HG03108 (cell line): ENCODE data around the gene CYP1B1.
"Not testable (repeated sequence)": the region's sequence is repeated elsewhere in the genome, so short reads cannot be mapped to it uniquely, and the experiment has no call there.

Experiments used
- ATAC-seq: cut with Tn5 transposase; IDR thresholded peaks from one replicate; pipeline ENCODE4 v1.9.1; 2021; ENCODE audit warnings: moderate library complexity; ENCODE audit not compliant: unreplicated experiment

Gene CYP1B1

DNA sequence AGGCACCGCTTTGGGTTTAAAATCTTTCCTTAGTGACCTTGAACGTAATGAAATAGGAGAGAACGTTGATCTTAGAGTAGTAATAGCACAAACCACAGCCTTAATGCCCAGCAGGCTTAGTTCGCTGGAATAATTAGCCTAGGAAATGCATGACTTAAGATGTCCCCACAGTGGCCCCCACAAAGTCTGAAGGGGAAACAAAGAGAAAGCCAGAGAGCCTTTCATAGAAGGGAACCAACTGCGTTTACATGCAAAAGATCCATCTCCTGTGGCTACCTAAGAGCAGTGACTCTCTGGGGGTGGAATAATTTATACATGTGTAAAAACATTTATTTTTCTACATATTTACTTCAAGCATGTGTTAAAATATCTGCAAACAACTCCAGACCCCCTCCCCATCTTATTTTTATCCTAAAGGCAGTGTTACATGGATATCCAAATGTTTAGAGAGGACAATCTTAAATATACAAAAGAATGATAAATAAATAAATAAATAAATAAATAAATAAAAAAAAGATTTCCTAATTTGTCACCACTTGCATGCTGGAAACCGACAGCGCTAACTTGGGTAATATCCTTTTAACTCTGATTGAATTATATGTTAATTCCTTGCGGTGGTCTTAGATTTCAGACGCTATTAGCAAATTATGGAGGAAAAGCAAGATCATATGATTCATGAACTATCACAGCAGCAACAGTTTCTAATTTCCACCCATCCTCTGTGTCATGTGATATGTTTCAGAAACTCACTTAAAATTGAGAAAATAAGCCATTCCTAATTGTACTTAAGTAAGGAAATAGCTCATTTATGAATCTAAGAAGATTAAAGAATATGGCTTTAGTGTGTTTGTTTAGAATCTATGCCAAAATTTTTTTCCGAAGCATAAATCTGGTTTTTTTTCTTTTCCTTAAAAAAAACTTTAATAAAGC lies 23.4 kb upstream of the CYP1B1 start:
- no peak for ATAC-seq

DNA sequence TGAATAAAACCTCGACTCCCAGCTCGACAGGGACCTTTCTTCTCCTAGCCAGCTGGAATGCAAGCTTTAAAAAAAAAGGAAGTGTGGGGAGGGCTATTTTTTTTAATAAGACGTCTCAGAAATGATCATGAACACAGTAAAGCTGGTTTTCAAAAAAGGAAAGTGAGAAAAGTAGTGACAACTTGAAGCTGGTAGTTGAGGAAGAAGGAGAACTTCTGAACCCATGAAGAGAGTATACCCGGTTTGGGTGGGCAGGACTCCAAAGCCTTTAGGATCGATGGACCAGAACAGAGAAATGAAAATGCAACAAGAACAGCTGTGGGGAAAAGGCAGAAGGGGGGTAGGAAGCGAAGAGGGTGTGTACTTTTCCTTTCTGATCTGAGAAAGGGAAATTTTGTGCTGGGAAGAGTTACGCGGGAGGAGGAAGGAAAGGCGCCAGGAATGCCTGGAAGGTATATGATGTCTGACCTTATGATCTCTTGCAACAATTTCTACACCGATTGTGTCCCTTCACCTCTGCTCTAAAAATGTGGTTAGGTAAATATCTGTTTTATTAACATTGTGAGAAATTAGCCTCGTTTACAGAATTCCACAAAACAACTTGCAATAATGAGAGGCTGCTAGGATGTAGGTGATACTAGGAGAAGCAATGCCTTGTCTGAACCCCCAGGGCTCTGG lies 22.6 kb upstream of the CYP1B1 start:
- no peak for ATAC-seq

DNA sequence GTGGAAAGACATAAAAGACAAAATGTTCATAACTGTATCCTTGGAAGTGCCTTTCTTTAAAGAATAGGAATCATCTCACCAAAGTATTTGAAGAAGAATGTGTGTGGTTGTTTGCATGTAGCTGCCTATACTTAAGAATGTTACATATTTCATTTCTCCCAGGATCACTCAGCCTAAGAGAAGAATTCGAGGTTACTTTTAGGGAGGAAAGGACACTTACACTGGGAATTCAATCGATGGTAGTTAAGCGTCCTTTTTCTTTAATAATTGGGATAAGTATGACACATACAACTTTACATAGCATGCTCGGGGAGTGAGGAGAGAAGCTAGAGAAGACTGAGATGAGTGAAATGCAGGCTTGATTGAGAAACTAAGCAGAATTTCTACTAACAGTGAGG lies 22.0 kb upstream of the CYP1B1 start:
- ATAC-seq, result no peak

DNA sequence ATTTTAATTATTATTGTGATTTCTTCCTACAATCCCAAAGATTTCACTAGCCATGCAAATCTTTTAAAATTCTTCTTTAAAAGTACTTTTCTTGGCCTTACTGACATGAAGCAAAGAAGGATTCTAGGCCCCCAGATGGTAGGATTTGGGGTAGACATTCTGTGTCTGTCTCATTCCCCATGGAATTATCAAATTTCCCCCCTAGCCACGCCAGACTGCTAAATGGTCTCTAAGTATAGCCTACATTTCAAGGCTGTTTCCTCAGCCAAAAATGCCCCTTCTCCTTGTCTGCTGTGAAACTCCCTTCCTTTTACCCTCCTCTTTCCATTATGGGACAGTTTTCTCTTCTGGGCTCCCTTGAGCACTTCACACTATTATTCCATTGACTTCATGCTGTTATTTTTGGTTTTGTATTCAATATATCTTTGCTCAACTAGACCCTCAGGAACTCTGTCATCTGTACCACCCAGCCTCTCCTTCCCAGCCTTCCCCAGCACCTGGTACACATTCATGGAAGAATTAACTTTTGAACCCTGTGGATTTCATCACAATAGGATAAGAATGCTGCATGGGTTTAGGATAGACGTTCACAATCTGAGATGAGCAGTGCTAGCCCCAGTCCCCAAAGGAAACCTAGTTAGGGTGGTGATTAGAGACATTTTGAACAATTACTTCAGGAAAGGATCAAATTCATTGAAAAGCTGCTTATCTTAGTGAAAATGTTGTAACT lies 21.5 kb upstream of the CYP1B1 start:
- no peak for ATAC-seq

DNA sequence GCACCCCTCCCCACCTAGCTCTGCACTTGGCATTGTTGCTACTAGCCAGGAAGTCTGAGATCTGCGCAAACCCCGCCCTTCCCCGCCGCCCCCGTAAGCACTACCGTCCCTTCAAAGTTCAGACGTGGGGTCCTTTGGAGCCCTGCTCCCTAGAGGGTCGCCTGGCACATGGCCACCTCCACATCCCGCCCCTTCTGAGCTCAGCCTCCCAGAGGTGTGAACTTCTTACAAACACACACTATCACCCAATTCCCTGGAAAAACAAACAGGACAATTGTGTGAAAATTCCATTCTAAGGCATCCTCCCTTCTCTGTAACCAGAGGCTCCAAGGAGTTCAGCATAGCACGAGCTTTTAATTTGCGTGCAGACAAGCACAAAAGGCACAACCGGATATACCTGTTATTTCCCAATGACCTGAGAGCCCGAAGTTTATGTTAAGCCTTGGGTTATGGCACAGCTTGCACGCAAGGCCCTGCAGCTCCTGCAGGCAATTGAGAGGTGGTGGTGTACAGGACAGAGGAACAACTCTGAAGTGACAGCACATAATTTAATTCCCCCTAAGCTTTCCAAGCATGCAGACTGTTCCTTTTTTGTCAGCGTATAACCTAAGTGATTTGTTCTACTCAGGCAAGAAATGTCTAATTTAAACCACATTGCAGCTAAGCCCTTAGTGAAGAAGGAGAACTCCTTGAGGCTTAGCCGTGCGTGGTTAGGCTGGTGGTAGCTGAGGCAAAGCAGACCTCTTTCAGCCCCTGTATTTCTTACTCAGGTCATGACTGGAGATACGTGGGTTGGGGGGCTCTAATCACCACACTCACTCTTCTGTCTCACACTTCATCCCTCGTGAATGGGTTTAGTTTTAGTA lies 20.3 kb upstream of the CYP1B1 start:
- ATAC-seq, result no peak

DNA sequence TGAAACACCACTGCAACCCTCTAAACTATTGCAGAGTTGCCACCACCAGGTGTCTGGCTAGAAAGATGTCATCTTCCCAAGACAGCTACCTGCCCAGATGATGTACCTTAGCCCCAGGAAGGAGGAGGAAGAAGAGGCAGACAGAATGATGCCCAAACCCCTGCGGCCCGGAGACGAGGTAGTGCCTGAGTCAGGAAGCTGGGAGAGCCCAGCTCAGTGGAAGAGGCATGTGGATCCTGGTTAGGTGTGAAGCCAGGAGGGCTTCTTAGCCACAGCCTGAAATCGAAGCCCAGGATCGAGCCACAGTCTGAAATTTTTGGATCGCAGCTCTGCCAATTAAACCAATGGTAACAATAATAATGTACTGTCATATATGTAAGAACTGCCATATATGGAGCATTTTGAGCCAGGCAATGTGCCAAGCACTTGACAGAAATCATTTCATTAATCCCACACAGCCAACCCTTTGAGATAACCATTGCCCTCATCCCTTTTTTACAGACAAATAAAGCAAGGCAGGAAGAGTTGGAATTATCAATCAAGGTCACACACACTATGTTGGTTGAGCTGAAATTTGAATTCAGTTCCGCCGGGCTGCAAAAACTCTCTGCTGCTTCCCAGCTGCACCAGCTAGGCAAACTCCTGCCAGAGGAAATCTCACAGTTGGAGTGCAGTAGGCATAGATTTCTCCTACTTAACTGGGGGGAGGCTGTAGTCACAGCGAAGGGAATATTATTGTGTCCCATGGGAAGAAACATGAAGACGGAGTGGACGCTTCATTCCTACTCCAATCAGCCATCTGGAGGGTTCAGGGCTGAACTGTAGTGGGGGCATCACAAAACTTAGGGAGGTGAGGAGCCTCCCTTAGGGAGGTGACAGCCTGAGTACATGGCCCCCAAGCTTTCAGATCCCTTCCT lies 19.4 kb upstream of the CYP1B1 start:
- ATAC-seq, result no peak

DNA sequence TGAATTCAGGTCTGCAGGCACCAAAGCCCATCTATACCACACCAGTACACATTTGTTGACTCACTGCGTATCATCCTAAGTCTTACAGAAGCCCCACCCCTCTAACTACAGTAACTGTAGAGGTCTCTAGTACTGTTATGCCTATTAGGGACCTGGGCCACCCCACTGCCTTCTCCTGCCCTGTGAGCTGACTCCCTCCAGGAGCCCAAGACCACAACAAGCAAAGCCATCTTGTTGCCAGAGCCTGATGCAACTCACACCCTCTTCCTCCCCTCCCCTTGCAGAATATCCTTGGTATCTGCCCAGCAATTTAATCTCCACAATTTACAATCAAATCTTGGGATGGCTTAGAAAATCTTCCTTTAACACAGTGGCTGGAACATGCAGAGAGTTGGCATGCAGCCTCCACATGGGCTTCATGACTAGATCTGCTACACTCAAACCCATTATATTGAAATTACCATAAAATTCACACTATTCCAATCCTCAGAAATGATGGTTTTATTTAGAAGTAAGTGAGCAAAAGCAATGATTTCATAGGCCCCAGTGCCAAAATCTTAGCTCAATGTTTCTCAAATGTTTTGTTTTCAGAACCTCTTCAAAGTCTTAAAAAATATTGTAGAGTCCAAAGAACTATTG lies 17.7 kb upstream of the CYP1B1 start:
- no peak for ATAC-seq

DNA sequence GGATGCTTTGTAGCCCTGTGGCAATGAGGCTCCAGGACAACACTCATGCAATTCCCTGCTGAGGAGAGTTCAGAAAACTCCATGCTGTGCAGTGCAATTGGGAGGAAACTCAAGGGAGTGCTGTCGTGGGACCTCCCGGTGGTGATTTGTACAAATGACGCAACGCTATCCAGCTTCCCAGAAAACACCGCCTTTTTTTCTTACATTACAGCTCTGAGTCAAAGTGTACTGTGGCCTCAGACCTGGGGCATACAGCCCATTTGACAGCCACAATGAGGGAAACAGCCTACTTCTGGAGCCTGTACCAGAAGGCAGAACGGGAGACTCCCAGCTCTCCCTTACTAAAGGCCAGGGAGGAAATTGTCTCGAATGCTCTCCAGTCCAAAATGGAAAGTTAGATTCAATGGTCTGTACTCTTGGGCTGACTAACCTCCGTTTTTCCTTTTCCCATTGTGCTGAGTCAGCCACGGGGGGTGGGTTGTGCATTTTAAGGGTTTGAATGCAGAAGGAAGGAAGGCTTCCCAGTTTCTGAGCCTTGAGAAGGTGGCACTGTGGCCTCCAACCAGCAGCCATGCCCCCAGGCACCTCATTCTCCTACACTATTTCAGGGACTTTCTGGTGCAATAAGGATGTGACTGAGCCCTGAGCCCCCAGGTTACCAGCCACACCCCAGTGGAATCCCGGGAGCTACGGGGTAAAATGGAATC lies 16.4 kb upstream of the CYP1B1 start:
- ATAC-seq, result no peak

DNA sequence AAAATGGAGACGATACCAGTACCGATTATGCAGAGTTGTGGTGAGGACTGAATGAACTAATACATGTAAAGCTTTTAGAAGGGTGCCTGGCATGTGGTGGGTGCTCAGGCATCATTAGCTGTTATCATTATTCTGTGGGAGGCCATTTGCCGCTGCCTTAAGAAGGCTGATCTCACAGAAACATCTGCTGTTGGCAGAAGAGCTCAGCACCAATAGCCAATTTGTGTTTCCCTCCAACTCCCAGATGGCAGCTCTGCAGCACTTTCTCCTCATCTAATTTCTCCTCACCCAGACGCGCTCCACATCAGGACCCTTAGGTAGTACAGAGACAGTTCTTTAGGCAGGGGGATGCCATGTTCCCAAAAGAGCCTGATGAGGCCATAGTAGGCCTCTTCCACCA lies 15.8 kb upstream of the CYP1B1 start:
- ATAC-seq, result no peak

DNA sequence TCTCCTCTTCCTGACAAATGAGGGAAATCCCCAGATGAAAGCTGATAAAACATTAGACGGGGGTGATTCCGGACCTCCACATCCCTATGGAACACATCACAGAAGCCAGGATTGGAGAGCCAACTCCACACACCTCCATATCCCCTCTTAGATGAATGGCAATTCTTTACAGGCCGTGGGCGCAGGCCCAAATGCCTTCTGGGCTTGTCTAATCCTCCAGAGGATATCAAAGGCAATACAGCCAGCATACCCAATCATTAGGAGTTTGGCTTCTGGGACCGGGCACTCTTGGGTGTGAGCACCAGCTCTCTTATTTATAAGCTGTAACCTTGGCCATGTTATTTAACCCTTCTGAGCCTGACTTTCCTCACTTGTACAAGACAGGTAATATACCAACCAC lies 15.0 kb upstream of the CYP1B1 start:
- ATAC-seq, result no peak

DNA sequence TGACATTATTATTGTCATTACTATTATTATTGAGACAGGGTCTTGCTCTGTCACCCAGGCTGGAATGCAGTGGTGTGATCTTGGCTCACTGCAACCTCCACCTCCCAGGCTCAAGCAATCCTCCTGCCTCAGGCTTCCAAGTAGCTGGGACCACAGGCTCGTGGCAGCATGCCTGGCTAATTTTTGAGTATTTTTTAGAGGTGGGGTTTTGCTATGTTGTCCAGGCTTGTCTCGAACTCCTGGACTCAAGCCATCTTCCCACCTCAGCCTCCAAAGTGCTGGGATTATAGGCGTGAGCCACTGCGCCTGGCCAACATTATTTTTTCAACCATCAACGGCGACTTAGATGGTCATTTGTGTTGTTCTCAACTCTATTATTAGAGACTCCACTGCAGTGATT lies 14.3 kb upstream of the CYP1B1 start:
- ATAC-seq, result not testable (repeated sequence)

DNA sequence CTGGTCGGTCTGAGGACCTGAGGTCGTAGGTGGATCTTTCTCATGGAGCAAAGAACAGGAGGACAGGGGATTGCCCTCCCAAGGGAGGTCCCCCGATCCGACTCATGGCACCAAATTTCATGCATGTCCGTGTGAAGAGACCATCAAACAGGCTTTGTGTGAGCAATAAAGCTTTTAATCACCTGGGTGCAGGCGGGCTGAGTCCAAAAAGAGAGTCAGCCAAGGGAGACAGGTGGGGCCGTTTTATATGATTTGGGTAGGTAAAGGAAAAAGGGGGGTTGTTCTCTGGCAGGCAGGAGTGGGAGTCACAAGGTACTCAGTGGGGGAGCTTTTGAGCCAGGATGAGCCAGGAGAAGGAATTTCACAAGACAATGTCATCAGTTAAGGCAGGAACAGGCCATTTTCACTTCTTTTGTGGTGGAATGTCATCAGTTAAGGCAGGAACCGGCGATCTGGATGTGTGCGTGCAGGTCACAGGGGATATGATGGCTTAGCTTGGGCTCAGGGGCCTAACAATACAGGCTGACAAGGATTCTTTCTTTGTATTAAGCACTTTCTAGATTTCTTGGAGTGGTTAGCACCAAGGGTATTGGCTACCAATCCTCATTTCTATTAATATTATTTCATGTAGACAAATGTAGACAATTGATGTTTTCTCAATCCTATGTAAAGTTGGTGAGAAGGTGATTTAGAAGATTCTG lies 10.2 kb upstream of the CYP1B1 start:
- ATAC-seq, result not testable (repeated sequence)

DNA sequence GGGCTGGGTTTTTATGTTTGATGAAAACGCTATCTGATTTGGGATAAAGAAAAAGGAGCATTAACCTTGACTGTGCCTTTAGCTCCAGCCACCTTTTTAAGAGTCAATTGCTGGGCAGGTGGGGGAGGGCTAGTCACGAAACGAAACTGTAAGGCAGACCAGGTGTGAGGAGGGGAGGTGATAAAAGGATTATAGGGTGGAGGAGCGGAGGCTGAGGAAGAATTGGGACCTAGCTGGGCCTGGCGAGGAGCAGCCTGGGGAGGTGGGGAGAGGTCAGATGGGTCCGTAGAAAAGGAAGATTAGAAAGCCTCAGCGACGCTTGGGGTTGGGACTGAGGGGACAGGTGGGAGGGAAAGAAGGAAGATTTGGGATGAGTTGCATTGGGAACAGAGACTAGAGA lies 8.6 kb upstream of the CYP1B1 start:
- not testable (repeated sequence) for ATAC-seq

DNA sequence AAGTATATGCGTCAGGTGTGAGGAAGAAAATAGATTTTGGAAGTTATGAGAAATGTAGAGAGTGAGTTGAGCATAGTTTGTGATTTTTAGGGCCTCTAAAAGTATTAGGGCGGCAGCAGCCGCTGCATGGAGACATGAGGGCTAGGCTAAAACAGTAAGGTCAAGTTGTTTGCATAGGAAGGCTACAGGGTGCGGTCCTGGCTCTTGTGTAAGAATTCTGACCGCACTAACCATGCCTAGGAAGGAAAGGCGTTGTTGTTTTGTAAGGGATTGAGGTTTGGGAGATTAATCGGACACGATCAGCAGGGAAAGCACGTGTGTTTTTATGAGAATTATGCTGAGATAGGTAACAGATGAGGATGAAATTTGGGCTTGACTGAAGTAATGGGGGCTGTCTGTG lies 6.8 kb upstream of the CYP1B1 start:
- ATAC-seq, result not testable (repeated sequence)

DNA sequence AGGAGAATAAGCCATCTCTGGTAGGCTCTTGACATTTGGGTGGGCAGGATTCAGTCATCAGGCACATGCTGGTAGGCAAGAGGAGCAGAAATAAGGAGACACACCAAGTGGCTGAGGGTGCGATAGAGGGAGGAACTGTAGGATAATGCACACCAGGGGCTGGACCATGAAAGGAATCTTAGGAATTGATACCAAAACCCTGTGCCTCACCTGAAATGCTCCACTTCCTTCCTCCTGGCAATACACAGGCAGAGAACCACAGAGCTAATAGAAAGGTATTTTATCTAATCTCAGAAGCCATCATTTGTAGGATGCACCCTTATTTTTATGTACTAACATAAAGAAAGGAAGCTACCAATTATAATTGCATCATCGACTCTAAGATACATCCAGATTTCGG lies 4.4 kb upstream of the CYP1B1 start:
- ATAC-seq, result no peak

DNA sequence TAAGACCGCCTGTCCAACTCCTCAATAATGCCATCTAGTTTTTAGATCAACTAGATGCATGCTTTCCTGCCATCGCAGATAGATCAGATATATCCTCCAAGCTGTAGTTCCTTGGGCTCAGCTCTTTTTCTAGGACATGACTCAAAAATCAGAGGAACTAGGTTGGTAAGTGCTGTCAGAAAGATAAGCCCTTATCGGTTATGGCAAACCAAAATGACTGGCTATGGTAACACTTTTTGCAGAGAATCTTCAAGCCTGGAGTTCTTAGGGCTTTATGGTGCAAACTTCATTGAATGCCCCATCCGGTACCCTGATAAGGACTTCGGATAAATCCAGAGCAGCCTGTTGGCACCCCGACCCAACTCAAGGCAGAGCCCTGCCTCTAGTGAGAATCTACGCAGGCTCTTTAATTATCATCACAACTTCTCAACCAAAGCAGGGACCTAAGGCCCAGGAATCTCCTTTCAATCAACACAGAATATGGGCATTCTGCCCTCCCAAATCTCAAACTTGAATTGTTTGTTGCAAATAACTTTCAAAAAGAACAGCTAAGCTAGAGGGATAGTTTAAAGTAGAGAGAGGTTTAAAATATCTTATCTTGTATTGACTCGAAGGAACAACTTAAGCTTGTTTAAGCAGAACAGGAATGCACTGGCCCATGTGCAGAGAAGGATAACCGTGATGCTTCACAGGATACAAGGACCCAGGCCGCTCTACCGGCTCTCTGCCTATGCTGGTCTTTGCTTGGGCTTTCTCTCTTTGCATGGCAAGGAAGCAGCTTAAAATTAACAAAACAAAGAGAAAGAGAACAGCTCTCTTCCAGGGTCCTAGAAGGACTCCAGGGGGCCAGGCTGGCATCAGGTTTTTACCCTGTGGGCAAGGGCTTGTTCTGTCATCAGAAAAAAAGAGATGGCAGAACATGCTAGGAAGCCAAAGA lies 3.4 kb upstream of the CYP1B1 start:
- ATAC-seq, result no peak

DNA sequence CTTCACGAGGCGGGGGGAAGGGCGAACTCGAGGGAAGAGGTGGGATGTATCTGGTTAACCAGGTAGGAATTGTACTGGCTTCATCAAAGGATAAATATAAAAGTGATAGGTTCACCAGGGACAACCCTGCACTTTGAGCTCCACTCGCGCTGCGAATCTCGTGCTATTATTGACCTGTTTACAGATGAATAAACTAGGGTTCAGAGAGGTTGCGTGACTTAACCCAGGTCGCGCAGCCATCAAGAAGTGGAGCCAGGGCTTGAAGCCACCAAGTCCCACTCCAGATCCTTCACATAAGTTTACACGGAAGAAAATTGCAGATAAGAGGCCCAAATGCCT lies 1.4 kb upstream of the CYP1B1 start:
- no peak for ATAC-seq
